ENCODE measurements around the gene KRT4. TPM values are rescaled to one million over a fixed set of nuclear protein-coding genes. Genes with fewer than 3 reads are reported as not detected.
A peak's percentile ranks its signal among the peaks of the same experiment; 100 is the strongest.

KRT4 gene
- total and polyA plus RNA-seq, 2 experiments from 2014 or later: not detected

GRCh38 chr12:52800259-52800917, 13.5 kb downstream of the KRT4 start:
- no peak overlapping the region for H3K27ac ChIP-seq (ENCODE audit: low read depth)

More at GRCh38 chr12:52800259-52800917, 13.5 kb downstream of the KRT4 start:
- Histone ChIP-seq H3K4me2 (peak overlapping the region; percentile 73), H3K4me3 (0 out of 2 replicates have a peak overlapping the region, but pooled peaks have one; percentile 26), H3K4me1 (ENCODE audit: insufficient read depth) (peaks cover 37% of the 10 kb centered on the region), H2AFZ (no peak overlapping the region; the same call in 1 of the 2 replicates), H3K27me3 (ENCODE audit: insufficient read depth) (no peaks in the 10 kb centered on the region), H3F3A (replicated peaks; ENCODE audit: low read depth) (no peaks in the 10 kb centered on the region), H3K36me3 (ENCODE audit: insufficient read depth) (no peaks in the 10 kb centered on the region), H4K20me1 (replicated peaks; ENCODE audit: insufficient read depth) (no peaks in the 10 kb centered on the region), H3K79me2 (replicated peaks; ENCODE audit: insufficient read depth) (no peaks in the 10 kb centered on the region), H3K9me2 (ENCODE audit: insufficient read depth) (no peaks in the 10 kb centered on the region)
- TF ChIP-seq ZNF462 (CRISPR knock-in tag; IDR thresholded peaks at IDR 0.05): no peak
- no peak for TF ChIP-seq CTCF (conservative IDR thresholded peaks at IDR 0.05; ENCODE audit: low read depth in 2 of 2)
- no peak for TF ChIP-seq ETS1 (IDR thresholded peaks at IDR 0.05)
- TF ChIP-seq POLR2AphosphoS5 (IDR thresholded peaks at IDR 0.05; ENCODE audit: low read depth): no peak
- no peak for TF ChIP-seq ZNF331 (CRISPR knock-in tag; IDR thresholded peaks at IDR 0.05; ENCODE audit: low read depth)
- TF ChIP-seq REST (IDR thresholded peaks at IDR 0.05; ENCODE audit: unreplicated experiment): no peak
- no peak for TF ChIP-seq JUNB (IDR thresholded peaks at IDR 0.05; ENCODE audit: unreplicated experiment)
- TF ChIP-seq NANOG (IDR thresholded peaks at IDR 0.05; ENCODE audit: borderline replicate concordance): no peak
- no peak for TF ChIP-seq ZNF114 (CRISPR knock-in tag; IDR thresholded peaks at IDR 0.05)
- TF ChIP-seq EZH2 (IDR thresholded peaks at IDR 0.05; ENCODE audit: low read depth, unreplicated experiment): no peak
- no peak for TF ChIP-seq CREB1 (CRISPR knock-in tag; IDR thresholded peaks at IDR 0.05; ENCODE audit: low read depth)
- no peak for TF ChIP-seq EZH2phosphoT487 (IDR thresholded peaks at IDR 0.05; ENCODE audit: unreplicated experiment)
- TF ChIP-seq STAT1 (IDR thresholded peaks at IDR 0.05; ENCODE audit: unreplicated experiment): no peak
- H3K36me3 Mint-ChIP-seq (ENCODE audit: low read depth): no peaks in the 10 kb centered on the region
- no peaks in the 10 kb centered on the region for H3K9me3 Mint-ChIP-seq
- no peak overlapping the region for H3K4me3 Mint-ChIP-seq
- ATAC-seq (no peak), DNase-seq (ENCODE audit: low spot score) (no peak)
- peaks cover 36% of the 10 kb centered on the region for H3K4me1 Mint-ChIP-seq
- H3K27me3 Mint-ChIP-seq (ENCODE audit: insufficient read depth, low read depth, poor library complexity): peaks cover 4% of the 10 kb centered on the region
- 0 out of 2 replicates have a peak overlapping the region, but pooled peaks have one; percentile 8 for H3K27ac Mint-ChIP-seq
